GM12878 (cell line): ENCODE results near the gene RIT2. TPM values are rescaled to one million over a fixed set of nuclear protein-coding genes. Genes with fewer than 3 reads are reported as not detected.
A peak's percentile ranks its signal among the peaks of the same experiment; 100 is the strongest.

Experiments
- ATAC-seq: fragments of 200-7000 bp; cut with Tn5 transposase; 3 replicates; pipeline ENCODE4 v1.9.1; 2020; ENCODE audit warnings: mild to moderate bottlenecking, moderate library complexity
- Bru-seq: library from RNA; stranded (reverse); fragments of 400-500 nt; gene quantifications from one replicate; lab custom pipeline; 2021; lab: Mats Ljungman, UMichigan
- BruChase-seq, 2 experiments: library from RNA; stranded (reverse); fragments of 400-500 nt; gene quantifications; one replicate each; lab custom pipeline; 2021; lab: Mats Ljungman, UMichigan
- BruUV-seq: library from RNA; stranded (reverse); fragments of 400-500 nt; replicated peaks from 2 replicates; lab custom pipeline; 2021; lab: Mats Ljungman, UMichigan
- CTCF ChIA-PET: fragments of 300-600 bp; sonication (Branson Sonifier 250); formaldehyde crosslinking; extraction: SDS; loops from one replicate; lab custom pipeline; 2021; ENCODE audit warnings: inconsistent platforms; lab: Yijun Ruan, JAX
- POLR2A ChIA-PET: fragments of 350-600 bp; formaldehyde crosslinking; extraction: SDS; loops from one replicate; lab custom pipeline; 2021; ENCODE audit warnings: inconsistent platforms; lab: Charles Lee
- RAD21 ChIA-PET: fragments of 300-600 bp; sonication (Branson Sonifier 250); formaldehyde crosslinking; loops from one replicate; lab custom pipeline; 2023; ENCODE audit warnings: antibody characterized with exemption; ENCODE audit not compliant: unreplicated experiment; lab: Charles Lee
- SMC1A ChIA-PET: fragments of 300-600 bp; sonication (Branson Sonifier 250); formaldehyde crosslinking; loops from one replicate; lab custom pipeline; 2023; ENCODE audit not compliant: unreplicated experiment, uncharacterized antibody; lab: Charles Lee
- DNase-seq: peaks from one replicate; pipeline ENCODE4 v3.0.0-alpha.2; 2011; ENCODE audit warnings: low read depth, low spot score
- FAIRE-seq: peaks from 3 replicates; lab custom pipeline; 2011; peaks lifted over from hg19 to GRCh38; lab: Jason Lieb, UNC
- H2AFZ ChIP-seq: 2 replicates; pipeline ENCODE4 v1.6.0; 2011; ENCODE audit warnings: low read depth, low read length, control low read depth; ENCODE audit not compliant: control insufficient read depth
- H3K27ac ChIP-seq: 2 replicates; pipeline ENCODE4 v1.5.1; 2011; ENCODE audit warnings: control low read depth; ENCODE audit not compliant: control insufficient read depth, insufficient read depth
- H3K27me3 ChIP-seq, 2 experiments: replicated peaks in 1 of 2; 2 replicates each; pipeline versions ENCODE4 v1.6.0 to v1.6.1; 2011; ENCODE audit warnings: low read length in 1 of 2; ENCODE audit not compliant: control insufficient read depth in 2 of 2, insufficient read depth in 2 of 2
- H3K36me3 ChIP-seq, 2 experiments: 2 replicates each; pipeline ENCODE4 v1.5.1; 2011; ENCODE audit warnings: low read length in 1 of 2; ENCODE audit not compliant: control insufficient read depth in 2 of 2, insufficient read depth in 2 of 2
- H3K4me1 ChIP-seq: 2 replicates; pipeline ENCODE4 v1.6.1; 2011; ENCODE audit warnings: mild to moderate bottlenecking, low read length, moderate library complexity, mixed read lengths; ENCODE audit not compliant: control insufficient read depth, insufficient read depth
- H3K4me2 ChIP-seq: 2 replicates; pipeline ENCODE4 v1.6.0; 2011; ENCODE audit warnings: control low read depth; ENCODE audit not compliant: control insufficient read depth, insufficient read depth
- H3K4me3 ChIP-seq: fragments of 200-600 bp; sonication (generic); 2 replicates; pipeline ENCODE4 v1.5.1; 2016
- H3K79me2 ChIP-seq: 2 replicates; pipeline ENCODE4 v1.6.0; 2011; ENCODE audit warnings: low read length; ENCODE audit not compliant: control insufficient read depth, insufficient read depth
- H3K9ac ChIP-seq: 2 replicates; pipeline ENCODE4 v1.8.0; 2011; ENCODE audit warnings: low read length, control low read depth, mixed read lengths; ENCODE audit not compliant: control insufficient read depth, insufficient read depth
- H3K9me3 ChIP-seq: replicated peaks from 3 replicates; pipeline ENCODE4 v1.5.1; 2011; ENCODE audit warnings: mild to moderate bottlenecking, low read length; ENCODE audit not compliant: control insufficient read depth, insufficient read depth
- H4K20me1 ChIP-seq: 2 replicates; pipeline ENCODE4 v1.6.0; 2011; ENCODE audit not compliant: control insufficient read depth, insufficient read depth
- ATF2 ChIP-seq: IDR thresholded peaks from 2 replicates; pipeline ENCODE4 v1.6.1; 2012; ENCODE audit warnings: low read length, inconsistent platforms
- DPF2 ChIP-seq: fragments of 450-650 bp; IDR thresholded peaks from 2 replicates; pipeline ENCODE4 v1.6.1; 2017; ENCODE audit warnings: mild to moderate bottlenecking
- ESRRA ChIP-seq: IDR thresholded peaks from 2 replicates; pipeline ENCODE4 v1.6.1; 2012; ENCODE audit warnings: mild to moderate bottlenecking, low read length, improper control_type of control experiment
- KAT2A ChIP-seq: conservative IDR thresholded peaks from 2 replicates; pipeline ENCODE4 v1.6.1; 2011; ENCODE audit warnings: low read depth, low read length; ENCODE audit not compliant: control insufficient read depth
- MEF2B ChIP-seq: fragments of 450-650 bp; IDR thresholded peaks from 2 replicates; pipeline ENCODE4 v1.6.1; 2018; ENCODE audit warnings: mild to moderate bottlenecking, moderate library complexity; ENCODE audit not compliant: partially characterized antibody, poor library complexity, severe bottlenecking
- MYC ChIP-seq: IDR thresholded peaks from 2 replicates; pipeline ENCODE4 v1.6.1; 2011; ENCODE audit warnings: mild to moderate bottlenecking, low read length, moderate library complexity, inconsistent platforms; ENCODE audit not compliant: insufficient read depth, insufficient replicate concordance, insufficient read length, severe bottlenecking
- PML ChIP-seq: IDR thresholded peaks from 2 replicates; pipeline ENCODE4 v1.6.1; 2012; ENCODE audit warnings: low read length, inconsistent platforms
- TARDBP ChIP-seq: IDR thresholded peaks from 2 replicates; pipeline ENCODE4 v1.6.1; 2016; ENCODE audit warnings: borderline replicate concordance
- ZNF207 ChIP-seq: fragments of 450-650 bp; IDR thresholded peaks from 2 replicates; pipeline ENCODE4 v1.6.1; 2014; ENCODE audit warnings: antibody characterized with exemption, mild to moderate bottlenecking, borderline replicate concordance
- WGBS: methylation state at CpG from one replicate; pipeline ENCODE4 v1.1.6; 2016; ENCODE audit warnings: low lambda C conversion rate; ENCODE audit not compliant: insufficient replicate concordance, insufficient coverage; ENCODE audit errors: missing lambda C conversion rate; 5-methylcytosine and 5-hydroxymethylcytosine counted together
- in situ Hi-C: fragments of 300-500 bp; cut with MboI; formaldehyde crosslinking; loops from 9 replicates; pipeline ENCODE4 v1.14.3; 2018; ENCODE audit warnings: mixed read lengths
- intact Hi-C: fragments of 100-400 bp; cut with micrococcal nuclease; formaldehyde crosslinking; loops from one replicate; pipeline ENCODE4 v1.14.2; 2022; ENCODE audit not compliant: unreplicated experiment
- long read RNA-seq, 2 experiments: library from polyadenylated mRNA; unstranded; transcript quantifications; one replicate each; pipeline ENCODE4 v2.0.0, GENCODE V29; 2019 to 2020
- polyA minus RNA-seq, 3 experiments: library from RNA; depleted of rRNA, polyadenylated mRNA; stranded (reverse); fragments of >200 nt; gene quantifications; 2 replicates each; pipeline ENCODE4 v1.2.3, GENCODE V29; 2011
- polyA plus RNA-seq, 11 experiments: library from polyadenylated mRNA; depleted of rRNA in 4 of 11; unstranded in 6 of 11; stranded (reverse) in 5 of 11; fragments of >200 nt; fragmentation: Nextera tagmentation in 4 of 11; fragmentation: Illumina TruSeq in 1 of 11; extraction: Ambion mirVana in 4 of 11; extraction: Trizol in 1 of 11; gene quantifications; 1 replicate in 1 of 11; 2 replicates in 10 of 11; pipeline versions ENCODE4 v1.2.1 to v1.2.3, GENCODE V29; 2011 to 2016; ENCODE audit warnings: inconsistent platforms in 2 of 11, missing spikeins in 2 of 11, low read depth in 1 of 11
- total RNA-seq, 4 experiments: library from RNA; depleted of rRNA in 3 of 4; stranded (reverse); fragments of >200 nt in 3 of 4; fragmentation: Illumina TruSeq in 1 of 4; extraction: Trizol in 1 of 4; gene quantifications; 2 replicates each; pipeline versions ENCODE4 v1.2.1 to v1.2.3, GENCODE V29; 2013 to 2021
- TF ChIP-seq, protein P1 (sequence below): IDR thresholded peaks from 2 replicates; pipeline ENCODE4 v1.6.1; 2011; ENCODE audit warnings: mild to moderate bottlenecking, low read depth, low read length, moderate library complexity; ENCODE audit not compliant: insufficient replicate concordance
- TF ChIP-seq, protein P2 (sequence below): fragments of 450-650 bp; IDR thresholded peaks from 2 replicates; pipeline ENCODE4 v1.6.1; 2017; ENCODE audit warnings: low read depth, mild to moderate bottlenecking, moderate library complexity

Gene RIT2
- not detected in 2 replicates for total RNA-seq (2013; cell fraction: nucleolus; rRNA removed)
- not detected in 2 replicates for total RNA-seq (2014; rRNA removed)
- total RNA-seq (2014; rRNA removed; fragmentation: Illumina TruSeq; extraction: Trizol), result not detected in 2 replicates
- total RNA-seq (2021), result not detected in 2 replicates
- polyA plus RNA-seq (2011; ENCODE audit: low read depth), result not detected
- not detected in 2 replicates for polyA plus RNA-seq (2011; rRNA removed)
- not detected in 2 replicates for polyA plus RNA-seq (2011; cell fraction: cytosol; rRNA removed)
- not detected in 2 replicates for polyA plus RNA-seq (2011; cell fraction: nucleus; rRNA removed)
- polyA plus RNA-seq (2012), result not detected in 2 replicates
- polyA plus RNA-seq (2014; fragmentation: Illumina TruSeq; extraction: Trizol), result not detected in 2 replicates
- not detected for polyA plus RNA-seq (2014; fragmentation: Nextera tagmentation; extraction: Ambion mirVana)
- polyA plus RNA-seq (2014; rRNA removed), result not detected in 2 replicates
- polyA plus RNA-seq (2016; fragmentation: Nextera tagmentation; extraction: Ambion mirVana), result not detected
- polyA minus RNA-seq (2011; rRNA and poly(A)+ RNA removed), result not detected in 2 replicates
- polyA minus RNA-seq (2011; cell fraction: cytosol; rRNA and poly(A)+ RNA removed), result not detected in 2 replicates
- not detected in 2 replicates for polyA minus RNA-seq (2011; cell fraction: nucleus; rRNA and poly(A)+ RNA removed)
- Bru-seq, nascent RNA, result percentile 1 among the genes with signal in this experiment
- not detected for BruChase-seq, experiment 1, labeled RNA remaining after a 6-hour chase
- BruChase-seq, experiment 2, labeled RNA remaining after a 2-hour chase, result percentile 0 among the genes with signal in this experiment
- long read RNA-seq, experiment 1, result 0 reads
- long read RNA-seq, experiment 2, partial matches to known transcripts, result 0 of 8 reads
- long read RNA-seq, experiment 2, other reads (novel, unspliced or antisense), result 8 of 8 reads

DNA sequence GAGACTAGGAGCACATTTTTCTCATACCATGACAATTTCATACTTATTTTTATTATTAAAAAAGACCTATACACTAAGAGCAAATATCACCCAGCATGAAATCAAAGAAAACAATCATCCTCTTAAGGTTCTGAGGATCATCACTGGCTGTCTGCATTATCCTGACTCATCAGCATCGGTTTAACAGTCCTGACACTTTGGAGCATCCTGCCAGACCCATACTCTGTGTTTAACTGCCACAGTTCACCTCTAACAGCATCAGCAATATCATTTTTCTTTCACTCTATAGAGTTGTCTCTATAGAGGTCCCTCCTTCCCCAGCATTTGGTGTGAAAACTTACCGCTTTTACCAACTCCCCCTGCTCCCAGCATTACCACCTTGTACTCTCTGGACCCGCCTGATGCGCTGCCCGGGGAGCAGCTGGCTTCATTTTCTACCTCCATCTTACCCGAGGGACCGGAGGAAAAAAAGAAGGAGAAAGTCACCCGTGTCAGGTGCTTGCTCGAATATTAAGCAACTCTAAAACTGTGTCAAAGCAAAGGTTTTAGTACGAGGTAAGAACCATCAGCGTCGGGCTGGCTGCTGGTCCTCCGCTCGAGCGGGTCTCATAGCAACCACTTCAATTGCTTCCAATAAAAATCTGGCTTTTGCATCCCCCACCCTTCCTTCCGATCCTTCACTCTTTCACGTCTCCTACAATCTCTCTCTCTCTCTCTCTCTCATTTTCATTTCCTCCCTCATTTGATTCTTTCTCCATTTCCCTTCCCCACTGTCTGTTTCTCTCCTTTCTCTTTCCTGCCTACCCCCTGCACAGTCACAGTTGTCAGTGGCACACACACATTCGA lies at the start of gene RIT2:
TSS of gene RIT2 (minus strand) at position 610 of the 846 bp plus-strand sequence.
- intact Hi-C loops (no loop called here), in situ Hi-C loops (no loop called here)
- Histone ChIP-seq H3K9ac (no peak within 1 kb of the TSS), H4K20me1 (no peaks in the 10 kb centered on the region), H3K27ac (no peak within 1 kb of the TSS), H3K4me2 (no peak within 1 kb of the TSS), H3K36me3 (no peaks in the 10 kb centered on the region), H3K4me3 (no peak within 1 kb of the TSS), H2AFZ (no peak within 1 kb of the TSS), H3K9me3 (no peaks in the 10 kb centered on the region), H3K79me2 (no peaks in the 10 kb centered on the region), H3K4me1 (no peaks in the 10 kb centered on the region), H3K27me3 (no peaks in the 10 kb centered on the region)
- CTCF ChIA-PET, result no interaction called here
- WGBS, result 28% methylated on average over 17 of the region's 18 CpGs
- ATAC-seq (no peak), DNase-seq (no peak), FAIRE-seq (no peak)
- POLR2A ChIA-PET, result no interaction called here
- RAD21 ChIA-PET, result no interaction called here
- BruUV-seq, result no TSS peak
- TF ChIP-seq ATF2 (no peak), DPF2 (no peak), MYC (no peak), TARDBP (no peak), KAT2A (no peak), MEF2B (no peak), ZNF207 (no peak), ESRRA (no peak), PML (no peak)
- TF ChIP-seq, protein P1, sequence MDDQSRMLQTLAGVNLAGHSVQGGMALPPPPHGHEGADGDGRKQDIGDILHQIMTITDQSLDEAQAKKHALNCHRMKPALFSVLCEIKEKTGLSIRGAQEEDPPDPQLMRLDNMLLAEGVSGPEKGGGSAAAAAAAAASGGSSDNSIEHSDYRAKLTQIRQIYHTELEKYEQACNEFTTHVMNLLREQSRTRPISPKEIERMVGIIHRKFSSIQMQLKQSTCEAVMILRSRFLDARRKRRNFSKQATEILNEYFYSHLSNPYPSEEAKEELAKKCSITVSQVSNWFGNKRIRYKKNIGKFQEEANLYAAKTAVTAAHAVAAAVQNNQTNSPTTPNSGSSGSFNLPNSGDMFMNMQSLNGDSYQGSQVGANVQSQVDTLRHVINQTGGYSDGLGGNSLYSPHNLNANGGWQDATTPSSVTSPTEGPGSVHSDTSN, result no peak
- TF ChIP-seq, protein P2, sequence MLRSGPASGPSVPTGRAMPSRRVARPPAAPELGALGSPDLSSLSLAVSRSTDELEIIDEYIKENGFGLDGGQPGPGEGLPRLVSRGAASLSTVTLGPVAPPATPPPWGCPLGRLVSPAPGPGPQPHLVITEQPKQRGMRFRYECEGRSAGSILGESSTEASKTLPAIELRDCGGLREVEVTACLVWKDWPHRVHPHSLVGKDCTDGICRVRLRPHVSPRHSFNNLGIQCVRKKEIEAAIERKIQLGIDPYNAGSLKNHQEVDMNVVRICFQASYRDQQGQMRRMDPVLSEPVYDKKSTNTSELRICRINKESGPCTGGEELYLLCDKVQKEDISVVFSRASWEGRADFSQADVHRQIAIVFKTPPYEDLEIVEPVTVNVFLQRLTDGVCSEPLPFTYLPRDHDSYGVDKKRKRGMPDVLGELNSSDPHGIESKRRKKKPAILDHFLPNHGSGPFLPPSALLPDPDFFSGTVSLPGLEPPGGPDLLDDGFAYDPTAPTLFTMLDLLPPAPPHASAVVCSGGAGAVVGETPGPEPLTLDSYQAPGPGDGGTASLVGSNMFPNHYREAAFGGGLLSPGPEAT, result no peak
- SMC1A ChIA-PET, result no interaction called here
